Measurements from ENCODE around the gene SMARCA2. TPM values are rescaled to one million over a fixed set of nuclear protein-coding genes. Genes with fewer than 3 reads are reported as not detected.

The SMARCA2 gene
- total RNA-seq, 1 donor from 2014 or later = 238 TPM

- ATAC-seq (ENCODE audit: low read depth) (no peak), DNase-seq (no peak)
- H3K27ac Mint-ChIP-seq = no peak overlapping the region
- intact Hi-C loops (cut with micrococcal nuclease) = no loop called here
- ChIA-PET POLR2A (no interaction called here), CTCF (no interaction called here)
- H3K9me3 Mint-ChIP-seq = peaks cover 3% of the 10 kb centered on the region
- H3K27me3 Mint-ChIP-seq = no peaks in the 10 kb centered on the region
- H3K4me1 Mint-ChIP-seq = no peaks in the 10 kb centered on the region
- no peak for TF ChIP-seq CTCF (IDR thresholded peaks at IDR 0.05)
- no peak overlapping the region for H3K4me3 Mint-ChIP-seq
- H3K36me3 Mint-ChIP-seq (ENCODE audit: low read depth) = no peaks in the 10 kb centered on the region
Measured at GRCh38 chr9:2217540-2217939, 202.4 kb downstream of the SMARCA2 start.

GRCh38 chr9:2220036-2220435 lies 204.9 kb downstream of the SMARCA2 start:
- no peak for TF ChIP-seq CTCF (IDR thresholded peaks at IDR 0.05)
- Mint-ChIP-seq H3K4me3 (no peak overlapping the region), H3K9me3 (peaks cover 3% of the 10 kb centered on the region), H3K4me1 (no peaks in the 10 kb centered on the region), H3K36me3 (ENCODE audit: low read depth) (no peaks in the 10 kb centered on the region), H3K27me3 (no peaks in the 10 kb centered on the region), H3K27ac (no peak overlapping the region)
- no peak for DNase-seq
- POLR2A ChIA-PET = no interaction called here
- no peak for ATAC-seq (ENCODE audit: low read depth)
- CTCF ChIA-PET = interaction anchor here (1.6 kb wide), 1 partner anchor 11 kb away, joined by 3 read pairs; no protein-coding TSS in a partner anchor
- intact Hi-C loops (cut with micrococcal nuclease) = no loop called here

- TF ChIP-seq CTCF (IDR thresholded peaks at IDR 0.05) = no peak
- DNase-seq (no peak), ATAC-seq (ENCODE audit: low read depth) (no peak)
- peaks cover 3% of the 10 kb centered on the region for H3K9me3 Mint-ChIP-seq
- H3K4me1 Mint-ChIP-seq = peaks cover 21% of the 10 kb centered on the region
- no peaks in the 10 kb centered on the region for H3K27me3 Mint-ChIP-seq
- ChIA-PET CTCF (no interaction called here), POLR2A (no interaction called here)
- no peak overlapping the region for H3K4me3 Mint-ChIP-seq
- intact Hi-C loops (cut with micrococcal nuclease) = no loop called here
- H3K36me3 Mint-ChIP-seq (ENCODE audit: low read depth) = no peaks in the 10 kb centered on the region
- H3K27ac Mint-ChIP-seq = no peak overlapping the region
Measured at GRCh38 chr9:2227144-2227867, 212.2 kb downstream of the SMARCA2 start.

- H3K27me3 Mint-ChIP-seq = peaks cover 2% of the 10 kb centered on the region
- H3K4me1 Mint-ChIP-seq = peaks cover 21% of the 10 kb centered on the region
- no peak for TF ChIP-seq CTCF (IDR thresholded peaks at IDR 0.05)
- ChIA-PET POLR2A (no interaction called here), CTCF (no interaction called here)
- no peak overlapping the region for H3K27ac Mint-ChIP-seq
- intact Hi-C loops (cut with micrococcal nuclease) = no loop called here
- ATAC-seq (ENCODE audit: low read depth) = no peak
- H3K36me3 Mint-ChIP-seq (ENCODE audit: low read depth) = no peaks in the 10 kb centered on the region
- H3K4me3 Mint-ChIP-seq = no peak overlapping the region
- no peak for DNase-seq
- H3K9me3 Mint-ChIP-seq = peaks cover 3% of the 10 kb centered on the region
Measured at GRCh38 chr9:2228132-2228531, 213.0 kb downstream of the SMARCA2 start.

GRCh38 chr9:2228641-2229040 lies 213.5 kb downstream of the SMARCA2 start:
- CTCF ChIA-PET = no interaction called here
- peaks cover 21% of the 10 kb centered on the region for H3K4me1 Mint-ChIP-seq
- intact Hi-C loops (cut with micrococcal nuclease) = no loop called here
- no peak overlapping the region for H3K27ac Mint-ChIP-seq
- POLR2A ChIA-PET = no interaction called here
- no peak overlapping the region for H3K4me3 Mint-ChIP-seq
- peaks cover 2% of the 10 kb centered on the region for H3K27me3 Mint-ChIP-seq
- no peaks in the 10 kb centered on the region for H3K36me3 Mint-ChIP-seq (ENCODE audit: low read depth)
- TF ChIP-seq CTCF (IDR thresholded peaks at IDR 0.05) = no peak
- ATAC-seq (ENCODE audit: low read depth) (peak; percentile 14), DNase-seq (no peak)
- H3K9me3 Mint-ChIP-seq = peaks cover 3% of the 10 kb centered on the region

Data from activated B cell treated with CpG ODN at 0.5 μM for 24 hours (primary cell).